DOHH2 (cell line): ENCODE measurements around the gene ALDH4A1.

Source experiments
- H3F3A ChIP-seq: fragments of 200-600 bp; sonication (generic), shearing (Covaris generic); 2 replicates; pipeline ENCODE4 v1.6.0; 2016; ENCODE audit warnings: antibody characterized with exemption, mild to moderate bottlenecking; ENCODE audit not compliant: control insufficient read depth, insufficient read depth
- H3K27ac ChIP-seq: fragments of 200-600 bp; sonication (generic); 2 replicates; pipeline ENCODE4 v1.5.1; 2014; ENCODE audit warnings: low read depth, mild to moderate bottlenecking, low read length, moderate library complexity
- H3K27me3 ChIP-seq: fragments of 200-600 bp; sonication (generic); 2 replicates; pipeline ENCODE4 v1.6.1; 2014; ENCODE audit warnings: mild to moderate bottlenecking, low read length, mixed read lengths; ENCODE audit not compliant: control insufficient read depth
- H3K36me3 ChIP-seq: fragments of 200-600 bp; sonication (generic); 2 replicates; pipeline ENCODE4 v1.6.1; 2014; ENCODE audit warnings: mild to moderate bottlenecking, low read length, moderate library complexity, mixed read lengths; ENCODE audit not compliant: control insufficient read depth
- H3K4me1 ChIP-seq: fragments of 200-600 bp; sonication (generic); 2 replicates; pipeline ENCODE4 v1.6.1; 2014; ENCODE audit warnings: mild to moderate bottlenecking, low read length, mixed read lengths; ENCODE audit not compliant: control insufficient read depth
- H3K4me2 ChIP-seq: fragments of 200-600 bp; sonication (generic); 2 replicates; pipeline ENCODE4 v1.6.0; 2014; ENCODE audit warnings: mild to moderate bottlenecking, low read length, moderate library complexity
- H3K4me3 ChIP-seq: fragments of 200-600 bp; sonication (generic); 2 replicates; pipeline ENCODE4 v1.5.1; 2014; ENCODE audit warnings: mild to moderate bottlenecking, low read length, mixed read lengths
- H3K79me2 ChIP-seq: fragments of 200-600 bp; sonication (generic); 2 replicates; pipeline ENCODE4 v1.6.1; 2014; ENCODE audit warnings: mild to moderate bottlenecking, low read length, mixed read lengths; ENCODE audit not compliant: control insufficient read depth
- H3K9me2 ChIP-seq: fragments of 200-600 bp; sonication (generic); replicated peaks from 2 replicates; pipeline ENCODE4 v1.6.1; 2014; ENCODE audit warnings: mild to moderate bottlenecking, low read length, mixed read lengths; ENCODE audit not compliant: control insufficient read depth
- H3K9me3 ChIP-seq: fragments of 200-600 bp; sonication (generic); 2 replicates; pipeline ENCODE4 v1.6.1; 2014; ENCODE audit warnings: antibody characterized with exemption, low read length, mixed read lengths; ENCODE audit not compliant: control insufficient read depth, insufficient read depth
- H4K20me1 ChIP-seq: fragments of 200-600 bp; sonication (generic); 2 replicates; pipeline ENCODE4 v1.6.0; 2014; ENCODE audit warnings: low read depth, mild to moderate bottlenecking, antibody characterized with exemption, low read length, moderate library complexity; ENCODE audit not compliant: control insufficient read depth, insufficient read depth
- EZH2phosphoT487 ChIP-seq: fragments of 200-600 bp; sonication (generic); IDR thresholded peaks from 2 replicates; pipeline ENCODE4 v1.6.1; 2017; ENCODE audit warnings: borderline replicate concordance, mild to moderate bottlenecking, antibody characterized with exemption, low read length, moderate library complexity, mixed read lengths
- TF ChIP-seq, protein P1 (sequence below): fragments of 200-600 bp; sonication (generic); IDR thresholded peaks from one replicate; pipeline ENCODE4 v1.5.1; 2014; ENCODE audit warnings: antibody characterized with exemption, mild to moderate bottlenecking, low read depth, low read length; ENCODE audit not compliant: poor library complexity, severe bottlenecking

The ALDH4A1 gene

GRCh38 chr1:18924221-18924691, 21.9 kb upstream of the ALDH4A1 start:
- no peaks in the 10 kb centered on the region for H3K79me2 ChIP-seq
- peaks cover 22% of the 10 kb centered on the region for H3K4me1 ChIP-seq
- H3K27ac ChIP-seq, result no peak overlapping the region
- H4K20me1 ChIP-seq, result no peaks in the 10 kb centered on the region
- H3F3A ChIP-seq, result no peaks in the 10 kb centered on the region
- TF ChIP-seq, protein P1, sequence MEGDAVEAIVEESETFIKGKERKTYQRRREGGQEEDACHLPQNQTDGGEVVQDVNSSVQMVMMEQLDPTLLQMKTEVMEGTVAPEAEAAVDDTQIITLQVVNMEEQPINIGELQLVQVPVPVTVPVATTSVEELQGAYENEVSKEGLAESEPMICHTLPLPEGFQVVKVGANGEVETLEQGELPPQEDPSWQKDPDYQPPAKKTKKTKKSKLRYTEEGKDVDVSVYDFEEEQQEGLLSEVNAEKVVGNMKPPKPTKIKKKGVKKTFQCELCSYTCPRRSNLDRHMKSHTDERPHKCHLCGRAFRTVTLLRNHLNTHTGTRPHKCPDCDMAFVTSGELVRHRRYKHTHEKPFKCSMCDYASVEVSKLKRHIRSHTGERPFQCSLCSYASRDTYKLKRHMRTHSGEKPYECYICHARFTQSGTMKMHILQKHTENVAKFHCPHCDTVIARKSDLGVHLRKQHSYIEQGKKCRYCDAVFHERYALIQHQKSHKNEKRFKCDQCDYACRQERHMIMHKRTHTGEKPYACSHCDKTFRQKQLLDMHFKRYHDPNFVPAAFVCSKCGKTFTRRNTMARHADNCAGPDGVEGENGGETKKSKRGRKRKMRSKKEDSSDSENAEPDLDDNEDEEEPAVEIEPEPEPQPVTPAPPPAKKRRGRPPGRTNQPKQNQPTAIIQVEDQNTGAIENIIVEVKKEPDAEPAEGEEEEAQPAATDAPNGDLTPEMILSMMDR, result no peak
- TF ChIP-seq EZH2phosphoT487, result no peak
- H3K27me3 ChIP-seq, result peaks cover 13% of the 10 kb centered on the region
- no peak overlapping the region for H3K4me3 ChIP-seq
- H3K36me3 ChIP-seq, result no peaks in the 10 kb centered on the region
- no peak overlapping the region for H3K4me2 ChIP-seq
- no peaks in the 10 kb centered on the region for H3K9me3 ChIP-seq
- no peaks in the 10 kb centered on the region for H3K9me2 ChIP-seq

- Histone ChIP-seq H3K27ac (no peak overlapping the region), H3K4me3 (no peak overlapping the region), H3K27me3 (peaks cover 12% of the 10 kb centered on the region), H3K9me3 (no peaks in the 10 kb centered on the region), H3K79me2 (no peaks in the 10 kb centered on the region), H3K4me2 (no peak overlapping the region), H3K4me1 (peaks cover 22% of the 10 kb centered on the region), H3K9me2 (no peaks in the 10 kb centered on the region), H3F3A (no peaks in the 10 kb centered on the region), H4K20me1 (no peaks in the 10 kb centered on the region), H3K36me3 (no peaks in the 10 kb centered on the region)
- TF ChIP-seq, protein P1, result no peak
- TF ChIP-seq EZH2phosphoT487, result no peak
These were observed 21.4 kb upstream of the ALDH4A1 start for GRCh38 chr1:18923756-18924211.

DNA sequence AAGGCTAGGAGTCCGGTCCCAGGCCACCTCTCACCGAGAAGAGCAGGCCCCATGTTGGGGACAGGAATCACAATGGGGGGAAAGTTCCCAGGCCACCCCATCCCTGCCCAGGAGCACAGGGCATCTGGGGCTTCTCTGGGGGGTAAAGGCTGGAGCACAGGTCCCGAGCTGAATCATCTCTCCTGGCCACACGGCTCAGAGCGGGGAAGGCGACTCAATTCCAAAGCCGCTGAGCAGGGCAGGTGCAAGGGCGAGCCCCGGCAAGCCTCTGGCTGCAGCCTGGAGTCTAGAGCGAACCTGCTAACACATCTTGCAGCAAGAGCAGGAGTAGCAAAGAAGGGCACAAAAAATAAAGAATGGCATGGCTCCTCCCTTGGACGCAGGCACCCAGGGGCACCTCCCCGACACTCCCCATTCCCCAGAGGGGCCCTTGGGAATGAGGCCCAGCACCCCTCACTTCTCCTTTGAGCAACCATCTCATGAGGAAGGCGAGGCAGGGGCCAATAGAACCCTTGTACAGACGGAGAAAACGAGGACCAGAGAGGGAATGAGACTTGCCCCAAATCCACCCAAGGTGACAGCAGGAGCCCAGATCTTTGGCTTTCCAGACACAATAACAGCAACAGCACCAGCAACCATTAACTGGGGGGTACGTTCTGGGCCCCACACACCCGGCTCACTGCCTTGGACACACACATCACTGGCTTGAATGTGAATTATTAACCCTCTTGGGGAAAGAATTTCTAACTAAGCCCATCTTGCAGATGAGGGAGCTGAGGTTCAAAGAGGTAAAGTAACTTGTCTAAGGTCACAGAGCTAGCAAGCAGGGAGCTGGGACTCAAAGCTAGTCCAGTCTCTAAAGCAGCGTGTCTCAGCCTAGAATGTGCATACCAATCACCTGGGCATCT, 20.7 kb upstream of the ALDH4A1 start:
- H3F3A ChIP-seq, result no peaks in the 10 kb centered on the region
- H3K79me2 ChIP-seq, result no peaks in the 10 kb centered on the region
- H3K27me3 ChIP-seq, result 0 out of 2 replicates have a peak, but pooled peaks cover 7% of the 10 kb centered on the region
- H3K27ac ChIP-seq, result no peak overlapping the region
- H3K4me2 ChIP-seq, result no peak overlapping the region
- no peak overlapping the region for H3K4me3 ChIP-seq
- no peaks in the 10 kb centered on the region for H4K20me1 ChIP-seq
- no peaks in the 10 kb centered on the region for H3K9me2 ChIP-seq
- no peaks in the 10 kb centered on the region for H3K9me3 ChIP-seq
- peaks cover 21% of the 10 kb centered on the region for H3K4me1 ChIP-seq
- TF ChIP-seq, protein P1, result no peak
- TF ChIP-seq EZH2phosphoT487, result no peak
- H3K36me3 ChIP-seq, result no peaks in the 10 kb centered on the region
